ENCODE measurements around the gene CRY2. TPM values are rescaled to one million over a fixed set of nuclear protein-coding genes. Genes with fewer than 3 reads are reported as not detected.
"Not testable (repeated sequence)": the region's sequence is repeated elsewhere in the genome, so short reads cannot be mapped to it uniquely, and the experiment has no call there.

The CRY2 gene
- total RNA-seq, 1 experiment from 2014 or later, result 8.1 TPM

GRCh38 chr11:45902452-45903380, 55.4 kb downstream of the CRY2 start:
- POLR2A ChIA-PET, result no interaction called here
- H3K9me3 Mint-ChIP-seq (ENCODE audit: unreplicated experiment), result no peaks in the 10 kb centered on the region
- H3K4me3 Mint-ChIP-seq (ENCODE audit: unreplicated experiment), result no peak overlapping the region
- peaks cover 22% of the 10 kb centered on the region for H3K36me3 Mint-ChIP-seq (ENCODE audit: insufficient read depth, unreplicated experiment)
- H3K27me3 Mint-ChIP-seq (ENCODE audit: insufficient read depth, unreplicated experiment), result no peaks in the 10 kb centered on the region
- BruUV-seq (replicated peaks), result no TSS peak
- intact Hi-C loops (cut with micrococcal nuclease), result no loop called here
- CTCF ChIA-PET, result no interaction called here
- no peak for TF ChIP-seq CTCF (IDR thresholded peaks at IDR 0.05; ENCODE audit: unreplicated experiment)
- H3K4me1 Mint-ChIP-seq (ENCODE audit: insufficient read depth, unreplicated experiment), result peaks cover 8% of the 10 kb centered on the region
- H3K27ac Mint-ChIP-seq (ENCODE audit: low read depth, unreplicated experiment), result no peak overlapping the region
- no peak for DNase-seq (ENCODE audit: unreplicated experiment)

- no peaks in the 10 kb centered on the region for H3K9me3 Mint-ChIP-seq (ENCODE audit: unreplicated experiment)
- no peaks in the 10 kb centered on the region for H3K27me3 Mint-ChIP-seq (ENCODE audit: insufficient read depth, unreplicated experiment)
- peaks cover 8% of the 10 kb centered on the region for H3K4me1 Mint-ChIP-seq (ENCODE audit: insufficient read depth, unreplicated experiment)
- no peak for TF ChIP-seq CTCF (IDR thresholded peaks at IDR 0.05; ENCODE audit: unreplicated experiment)
- peaks cover 22% of the 10 kb centered on the region for H3K36me3 Mint-ChIP-seq (ENCODE audit: insufficient read depth, unreplicated experiment)
- H3K27ac Mint-ChIP-seq (ENCODE audit: low read depth, unreplicated experiment), result no peak overlapping the region
- no peak for DNase-seq (ENCODE audit: unreplicated experiment)
- CTCF ChIA-PET, result interaction anchor here (0.6 kb wide), 1 partner anchor 1322 kb away, joined by 3 read pairs; no protein-coding TSS in a partner anchor
- no peak overlapping the region for H3K4me3 Mint-ChIP-seq (ENCODE audit: unreplicated experiment)
- POLR2A ChIA-PET, result interaction anchor here (1.2 to 2.7 kb wide), 2 partner anchors 13 to 27 kb away, joined by 3 to 10 read pairs; partner anchors contain the start of gene PEX16
- BruUV-seq (replicated peaks), result no TSS peak
- intact Hi-C loops (cut with micrococcal nuclease), result no loop called here
These were observed 57.1 kb downstream of the CRY2 start for GRCh38 chr11:45904309-45904915.

GRCh38 chr11:45905095-45905494, 57.8 kb downstream of the CRY2 start:
- H3K36me3 Mint-ChIP-seq (ENCODE audit: insufficient read depth, unreplicated experiment), result peaks cover 22% of the 10 kb centered on the region
- no peaks in the 10 kb centered on the region for H3K9me3 Mint-ChIP-seq (ENCODE audit: unreplicated experiment)
- no peak overlapping the region for H3K4me3 Mint-ChIP-seq (ENCODE audit: unreplicated experiment)
- BruUV-seq (replicated peaks), result no TSS peak
- intact Hi-C loops (cut with micrococcal nuclease), result no loop called here
- H3K27ac Mint-ChIP-seq (ENCODE audit: low read depth, unreplicated experiment), result no peak overlapping the region
- POLR2A ChIA-PET, result interaction anchor here (1.2 to 2.7 kb wide), 3 partner anchors 11 to 26 kb away, joined by 3 to 10 read pairs (median 3); partner anchors contain the start of gene PEX16
- CTCF ChIA-PET, result no interaction called here
- H3K27me3 Mint-ChIP-seq (ENCODE audit: insufficient read depth, unreplicated experiment), result no peaks in the 10 kb centered on the region
- no peak for TF ChIP-seq CTCF (IDR thresholded peaks at IDR 0.05; ENCODE audit: unreplicated experiment)
- no peak for DNase-seq (ENCODE audit: unreplicated experiment)
- peaks cover 8% of the 10 kb centered on the region for H3K4me1 Mint-ChIP-seq (ENCODE audit: insufficient read depth, unreplicated experiment)

- BruUV-seq (replicated peaks); H3K4me3 Mint-ChIP-seq (ENCODE audit: unreplicated experiment); H3K4me1 Mint-ChIP-seq (ENCODE audit: insufficient read depth, unreplicated experiment); DNase-seq (ENCODE audit: unreplicated experiment); H3K9me3 Mint-ChIP-seq (ENCODE audit: unreplicated experiment); H3K27ac Mint-ChIP-seq (ENCODE audit: low read depth, unreplicated experiment); intact Hi-C loops (cut with micrococcal nuclease); H3K27me3 Mint-ChIP-seq (ENCODE audit: insufficient read depth, unreplicated experiment): not testable (repeated sequence)
- POLR2A ChIA-PET, result interaction anchor here (1.8 to 2.7 kb wide), 2 partner anchors 10 to 12 kb away, joined by 3 to 10 read pairs; partner anchors contain the start of gene PEX16
- CTCF ChIA-PET, result interaction anchor here (0.5 kb wide), 1 partner anchor 59 kb away, joined by 3 read pairs; no protein-coding TSS in a partner anchor
- peaks cover 25% of the 10 kb centered on the region for H3K36me3 Mint-ChIP-seq (ENCODE audit: insufficient read depth, unreplicated experiment)
These were observed 58.3 kb downstream of the CRY2 start for GRCh38 chr11:45905576-45905975.

Measured in MCF 10A (cell line).